ENCODE measurements around the gene LRFN4.

Gene LRFN4

GRCh38 chr11:66904055-66904454 lies 47.2 kb downstream of the LRFN4 start:
- CTCF ChIA-PET = no interaction called here
- TF ChIP-seq CTCF (IDR thresholded peaks at IDR 0.05; ENCODE audit: insufficient read depth, low read length, missing control alignments) = no peak
- H3K4me3 ChIP-seq (ENCODE audit: low read depth, low read length) = no peak overlapping the region
- POLR2A ChIA-PET = no interaction called here
- no peak for DNase-seq (ENCODE audit: low read depth, low spot score)

DNA sequence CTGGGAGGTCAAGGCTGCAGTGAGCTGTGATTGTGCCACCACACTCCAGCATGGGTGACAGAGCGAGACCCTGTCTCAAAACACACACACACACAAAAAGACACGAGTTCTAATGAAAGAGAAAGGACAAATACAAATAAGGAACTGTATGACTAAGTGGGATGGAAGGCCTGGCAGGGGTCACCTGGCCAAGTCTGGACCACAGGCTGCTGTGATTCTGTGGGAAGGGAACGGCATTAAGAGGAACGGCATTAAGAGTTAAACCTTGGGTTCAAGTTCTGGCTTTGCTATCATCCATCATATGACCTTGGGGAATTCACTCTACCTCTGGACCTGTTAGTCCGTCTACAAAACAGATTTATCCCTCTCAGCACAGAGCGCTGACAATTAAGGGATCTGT lies 47.7 kb downstream of the LRFN4 start:
- CTCF ChIA-PET = no interaction called here
- TF ChIP-seq CTCF (IDR thresholded peaks at IDR 0.05; ENCODE audit: insufficient read depth, low read length, missing control alignments) = no peak
- no peak for DNase-seq (ENCODE audit: low read depth, low spot score)
- POLR2A ChIA-PET = no interaction called here
- H3K4me3 ChIP-seq (ENCODE audit: low read depth, low read length) = no peak overlapping the region

DNA sequence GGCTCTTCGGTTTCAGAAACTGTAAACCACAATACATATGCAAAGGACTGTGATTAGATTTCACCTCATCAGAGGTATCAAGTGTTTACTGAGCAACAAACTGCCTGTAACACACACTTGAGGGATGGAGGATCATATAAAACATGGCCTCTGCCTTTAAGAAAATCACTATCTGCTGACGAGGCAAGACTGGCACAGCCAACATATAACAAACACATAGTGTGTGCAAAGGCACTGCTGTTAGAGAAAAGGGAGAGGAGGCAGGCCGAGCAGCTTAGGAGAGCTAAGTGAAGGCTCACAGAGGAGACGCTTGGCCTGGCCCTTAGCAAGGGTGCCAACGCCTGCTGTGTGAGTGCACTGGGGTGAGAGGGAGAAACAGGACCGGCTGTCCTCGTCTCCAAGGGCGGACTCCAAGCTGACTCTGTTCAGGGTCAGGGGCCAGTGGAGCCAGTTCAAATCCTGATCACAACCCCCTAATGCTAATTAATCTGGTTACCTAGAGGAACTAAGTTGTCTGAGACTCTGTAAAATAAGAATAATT lies 48.2 kb downstream of the LRFN4 start:
- DNase-seq (ENCODE audit: low read depth, low spot score) = no peak
- H3K4me3 ChIP-seq (ENCODE audit: low read depth, low read length) = no peak overlapping the region
- CTCF ChIA-PET = no interaction called here
- POLR2A ChIA-PET = no interaction called here
- no peak for TF ChIP-seq CTCF (IDR thresholded peaks at IDR 0.05; ENCODE audit: insufficient read depth, low read length, missing control alignments)

DNA sequence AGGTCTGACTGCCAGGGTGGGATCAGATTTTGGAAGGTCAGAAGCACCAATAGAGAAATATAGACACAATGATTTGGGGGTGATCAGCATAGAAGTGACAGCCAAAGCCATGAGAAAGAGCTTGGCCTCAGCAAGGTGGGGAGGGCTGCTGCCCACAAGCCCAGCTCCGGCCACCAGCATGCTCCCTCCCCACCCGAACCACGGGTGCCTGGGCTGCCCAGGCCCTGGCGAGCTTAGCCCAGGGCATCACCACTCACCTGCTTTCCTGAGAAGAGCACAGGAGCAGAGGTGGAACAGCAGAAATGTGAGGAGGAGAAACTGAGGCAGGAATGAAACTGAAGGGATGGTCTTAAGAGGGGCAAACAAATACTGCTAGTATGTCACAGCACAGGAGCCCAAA lies 48.8 kb downstream of the LRFN4 start:
- no peak for DNase-seq (ENCODE audit: low read depth, low spot score)
- ChIA-PET POLR2A (no interaction called here), CTCF (no interaction called here)
- no peak overlapping the region for H3K4me3 ChIP-seq (ENCODE audit: low read depth, low read length)
- no peak for TF ChIP-seq CTCF (IDR thresholded peaks at IDR 0.05; ENCODE audit: insufficient read depth, low read length, missing control alignments)

GRCh38 chr11:66906061-66906733 lies 49.3 kb downstream of the LRFN4 start:
- CTCF ChIA-PET = no interaction called here
- no peak overlapping the region for H3K4me3 ChIP-seq (ENCODE audit: low read depth, low read length)
- POLR2A ChIA-PET = no interaction called here
- TF ChIP-seq CTCF (IDR thresholded peaks at IDR 0.05; ENCODE audit: insufficient read depth, low read length, missing control alignments) = no peak
- no peak for DNase-seq (ENCODE audit: low read depth, low spot score)

DNA sequence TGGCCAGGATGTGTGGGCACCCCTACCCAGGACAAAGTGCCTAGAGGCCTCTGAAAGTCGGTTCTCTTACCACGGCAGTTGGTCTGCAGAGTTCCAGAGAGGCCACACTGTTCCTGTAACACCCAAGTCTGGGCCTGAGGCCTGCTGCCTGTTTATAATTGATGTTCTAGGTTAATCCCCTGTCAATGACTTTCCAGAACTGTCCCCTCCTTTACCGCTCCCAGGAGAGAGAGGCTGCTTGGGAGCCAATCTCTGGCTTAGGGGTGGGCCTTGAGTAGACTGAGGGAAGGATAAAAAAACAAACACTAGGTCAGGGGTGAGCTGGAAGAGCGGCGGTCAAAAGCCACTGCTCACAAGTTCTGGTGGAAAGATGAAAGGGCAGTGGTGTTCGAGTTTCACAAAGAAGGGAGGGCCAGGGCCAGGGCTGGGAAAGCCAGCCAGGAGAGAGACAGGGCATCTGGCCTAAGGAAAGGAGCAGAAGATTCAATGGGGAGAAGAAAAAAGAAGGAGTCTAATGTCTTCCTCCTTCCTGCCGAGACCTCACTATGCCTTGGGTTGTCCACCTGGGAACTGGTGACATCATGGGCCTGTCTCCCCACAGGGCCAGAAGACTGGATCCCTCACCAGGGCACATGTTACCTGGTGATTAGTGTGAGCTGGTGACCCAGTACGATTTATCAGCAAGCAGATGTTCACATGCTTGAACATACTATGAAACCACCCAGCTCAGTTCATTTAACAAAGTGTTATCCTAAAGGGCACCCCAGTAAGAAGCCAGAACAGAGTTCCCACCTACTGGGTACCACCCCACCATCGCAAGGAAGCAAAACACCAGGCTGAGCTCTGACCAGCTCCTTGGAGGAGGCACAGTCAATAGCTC lies 51.1 kb downstream of the LRFN4 start:
- POLR2A ChIA-PET = no interaction called here
- no peak for TF ChIP-seq CTCF (IDR thresholded peaks at IDR 0.05; ENCODE audit: insufficient read depth, low read length, missing control alignments)

More for the DNA sequence above, 51.1 kb downstream of the LRFN4 start:
- no peak for DNase-seq (ENCODE audit: low read depth, low spot score)
- CTCF ChIA-PET = no interaction called here
- no peak overlapping the region for H3K4me3 ChIP-seq (ENCODE audit: low read depth, low read length)

All from AG04449 (cell line).